NCI-H2196 treated with DMSO at 0.1 percent for 48 hours (cell line): Measurements from ENCODE around the gene PPP6R2.

Experiments used
- DNase-seq: peaks from one replicate; lab custom pipeline; 2025; ENCODE audit not compliant: unreplicated experiment; lab: John Stamatoyannopoulos, UW

PPP6R2 gene

GRCh38 chr22:50342651-50343540 lies at the start of gene PPP6R2:
Gene PPP6R2, plus strand, starts transcription at chr22:50343327. Its CDS starts 50,582 bp downstream, at chr22:50393909.
- DNase-seq, result no peak

- no peak for DNase-seq
These were observed 49.4 kb upstream of the PPP6R2 start for GRCh38 chr22:50293441-50294318.

- no peak for DNase-seq
These were observed 48.8 kb upstream of the PPP6R2 start for GRCh38 chr22:50294319-50294656.

- no peak for DNase-seq
These were observed 46.3 kb upstream of the PPP6R2 start for GRCh38 chr22:50296658-50297490.

GRCh38 chr22:50297510-50298265 lies 45.4 kb upstream of the PPP6R2 start:
- DNase-seq, result no peak

GRCh38 chr22:50298266-50298637 lies 44.9 kb upstream of the PPP6R2 start:
- no peak for DNase-seq

- no peak for DNase-seq
These were observed 44.0 kb upstream of the PPP6R2 start for GRCh38 chr22:50298937-50299784.

- no peak for DNase-seq
These were observed 43.1 kb upstream of the PPP6R2 start for GRCh38 chr22:50299785-50300619.

GRCh38 chr22:50300620-50301257 lies 42.4 kb upstream of the PPP6R2 start:
- no peak for DNase-seq

- no peak for DNase-seq
These were observed 41.5 kb upstream of the PPP6R2 start for GRCh38 chr22:50301581-50301991.

- DNase-seq, result no peak
These were observed 41.0 kb upstream of the PPP6R2 start for GRCh38 chr22:50302041-50302541.

- DNase-seq, result no peak
These were observed 40.6 kb upstream of the PPP6R2 start for GRCh38 chr22:50302564-50302963.

GRCh38 chr22:50303515-50303847 lies 39.6 kb upstream of the PPP6R2 start:
- DNase-seq, result no peak

- no peak for DNase-seq
These were observed 39.1 kb upstream of the PPP6R2 start for GRCh38 chr22:50303848-50304527.

GRCh38 chr22:50304528-50305392 lies 38.4 kb upstream of the PPP6R2 start:
- no peak for DNase-seq

- DNase-seq, result no peak
These were observed 37.7 kb upstream of the PPP6R2 start for GRCh38 chr22:50305393-50305922.
